ENCODE results near the gene ZNF776.

ZNF776 gene

DNA sequence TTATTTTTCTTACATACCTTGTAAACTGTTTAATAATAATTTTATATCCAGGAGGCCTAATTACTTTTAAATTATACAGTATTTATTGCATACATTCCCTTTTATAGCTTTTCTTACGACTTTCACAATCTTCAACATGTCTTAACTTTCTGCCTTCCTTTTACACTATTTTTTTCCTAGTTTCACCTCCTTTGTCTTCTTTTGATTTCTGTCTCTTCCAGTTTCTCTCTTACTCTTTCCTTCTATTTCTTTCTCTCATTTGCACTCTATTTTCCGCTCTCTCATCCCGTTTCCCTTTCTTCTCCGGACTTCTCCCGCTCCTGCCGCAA lies 56.6 kb downstream of the ZNF776 start:
- H3K4me1 ChIP-seq = no peaks in the 10 kb centered on the region
- no peak overlapping the region for H3K4me3 ChIP-seq (ENCODE audit: low read depth, low read length)

GRCh38 chr19:57803594-57804325 lies 57.1 kb downstream of the ZNF776 start:
- no peak for DNase-seq
- Histone ChIP-seq H3K36me3 (peaks cover 20% of the 10 kb centered on the region), H3K27me3 (no peaks in the 10 kb centered on the region), H3K4me1 (no peaks in the 10 kb centered on the region), H3K9me3 (no peaks in the 10 kb centered on the region), H3K4me3 (ENCODE audit: low read depth, low read length) (no peak overlapping the region)
- TF ChIP-seq, protein P1, sequence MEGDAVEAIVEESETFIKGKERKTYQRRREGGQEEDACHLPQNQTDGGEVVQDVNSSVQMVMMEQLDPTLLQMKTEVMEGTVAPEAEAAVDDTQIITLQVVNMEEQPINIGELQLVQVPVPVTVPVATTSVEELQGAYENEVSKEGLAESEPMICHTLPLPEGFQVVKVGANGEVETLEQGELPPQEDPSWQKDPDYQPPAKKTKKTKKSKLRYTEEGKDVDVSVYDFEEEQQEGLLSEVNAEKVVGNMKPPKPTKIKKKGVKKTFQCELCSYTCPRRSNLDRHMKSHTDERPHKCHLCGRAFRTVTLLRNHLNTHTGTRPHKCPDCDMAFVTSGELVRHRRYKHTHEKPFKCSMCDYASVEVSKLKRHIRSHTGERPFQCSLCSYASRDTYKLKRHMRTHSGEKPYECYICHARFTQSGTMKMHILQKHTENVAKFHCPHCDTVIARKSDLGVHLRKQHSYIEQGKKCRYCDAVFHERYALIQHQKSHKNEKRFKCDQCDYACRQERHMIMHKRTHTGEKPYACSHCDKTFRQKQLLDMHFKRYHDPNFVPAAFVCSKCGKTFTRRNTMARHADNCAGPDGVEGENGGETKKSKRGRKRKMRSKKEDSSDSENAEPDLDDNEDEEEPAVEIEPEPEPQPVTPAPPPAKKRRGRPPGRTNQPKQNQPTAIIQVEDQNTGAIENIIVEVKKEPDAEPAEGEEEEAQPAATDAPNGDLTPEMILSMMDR (IDR thresholded peaks at IDR 0.05; ENCODE audit: low read depth, low read length) = no peak

More for the DNA sequence above, 56.6 kb downstream of the ZNF776 start:
- H3K36me3 ChIP-seq = peaks cover 16% of the 10 kb centered on the region
- TF ChIP-seq, protein P1 (IDR thresholded peaks at IDR 0.05; ENCODE audit: low read depth, low read length) = no peak
- H3K27me3 ChIP-seq = no peaks in the 10 kb centered on the region
- DNase-seq = no peak
- no peaks in the 10 kb centered on the region for H3K9me3 ChIP-seq

GRCh38 chr19:57807541-57807940 lies 60.9 kb downstream of the ZNF776 start:
- no peaks in the 10 kb centered on the region for H3K27me3 ChIP-seq
- H3K36me3 ChIP-seq = peaks cover 21% of the 10 kb centered on the region
- no peak overlapping the region for H3K4me3 ChIP-seq (ENCODE audit: low read depth, low read length)
- no peaks in the 10 kb centered on the region for H3K9me3 ChIP-seq
- TF ChIP-seq, protein P1 (IDR thresholded peaks at IDR 0.05; ENCODE audit: low read depth, low read length) = no peak
- DNase-seq = no peak
- H3K4me1 ChIP-seq = no peaks in the 10 kb centered on the region
